Natural killer cell (primary cell): Measurements from ENCODE around the gene UBR4. TPM values are rescaled to one million over a fixed set of nuclear protein-coding genes. Genes with fewer than 3 reads are reported as not detected.
A peak's percentile ranks its signal among the peaks of the same experiment; 100 is the strongest.

Source experiments
- ATAC-seq, 3 donors: fragments of 150-1000 bp in 2 of 3; fragments of 200-7000 bp in 1 of 3; cut with Tn5 transposase; 1 replicate in 1 of 3; 2 replicates in 2 of 3; pipeline ENCODE4 v1.10.0; 2021; ENCODE audit warnings: mild to moderate bottlenecking in 2 of 3, moderate library complexity in 2 of 3
- DNase-seq, 2 donors: peaks; one replicate each; pipeline versions ENCODE4 v3.0.0 to v3.0.0-alpha.2; 2013 to 2021; ENCODE audit warnings: mixed read lengths in 1 of 2
- H3K27ac ChIP-seq: one replicate; pipeline ENCODE4 v1.5.1; 2013; ENCODE audit warnings: mild to moderate bottlenecking, low read length
- H3K27me3 ChIP-seq: one replicate; pipeline ENCODE4 v1.6.1; 2013; ENCODE audit warnings: low read length; ENCODE audit not compliant: control insufficient read depth, insufficient read depth
- H3K36me3 ChIP-seq: one replicate; pipeline ENCODE4 v1.6.1; 2013; ENCODE audit warnings: low read length; ENCODE audit not compliant: control insufficient read depth, insufficient read depth
- H3K4me1 ChIP-seq: one replicate; pipeline ENCODE4 v1.6.1; 2013; ENCODE audit warnings: low read length; ENCODE audit not compliant: control insufficient read depth, insufficient read depth
- H3K4me3 ChIP-seq: one replicate; pipeline ENCODE4 v1.5.1; 2013; ENCODE audit warnings: low read length
- H3K9me3 ChIP-seq: one replicate; pipeline ENCODE4 v1.6.1; 2013; ENCODE audit warnings: low read length; ENCODE audit not compliant: control insufficient read depth, insufficient read depth
- H3K27ac Mint-ChIP-seq, 2 donors: one replicate each; pipeline ENCODE4 v1.8.0; 2022; ENCODE audit warnings: mild to moderate bottlenecking in 2 of 2, mixed read lengths in 2 of 2, moderate library complexity in 1 of 2
- H3K27me3 Mint-ChIP-seq, 2 donors: one replicate each; pipeline ENCODE4 v1.8.0; 2022; ENCODE audit warnings: low read depth in 2 of 2, mixed read lengths in 2 of 2
- H3K36me3 Mint-ChIP-seq: one replicate; pipeline ENCODE4 v1.8.0; 2022; ENCODE audit warnings: mixed read lengths
- H3K4me1 Mint-ChIP-seq, 2 donors: one replicate each; pipeline ENCODE4 v1.8.0; 2022; ENCODE audit warnings: mixed read lengths in 2 of 2
- H3K4me3 Mint-ChIP-seq: one replicate; pipeline ENCODE4 v1.8.0; 2022; ENCODE audit warnings: mild to moderate bottlenecking, moderate library complexity, mixed read lengths
- H3K9me3 Mint-ChIP-seq, 2 donors: one replicate each; pipeline ENCODE4 v1.8.0; 2022; ENCODE audit warnings: mixed read lengths in 2 of 2
- CTCF ChIP-seq: fragments of 200-600 bp; IDR thresholded peaks from one replicate; pipeline ENCODE4 v1.8.0; 2022; ENCODE audit warnings: antibody characterized with exemption
- WGBS: methylation state at CpG from one replicate; pipeline ENCODE4 v1.1.7; 2013; ENCODE audit warnings: missing lambda C conversion rate; ENCODE audit not compliant: insufficient coverage; 5-methylcytosine and 5-hydroxymethylcytosine counted together
- intact Hi-C: fragments of 100-400 bp; cut with micrococcal nuclease; formaldehyde crosslinking; loops from one replicate; pipeline ENCODE4 v1.14.2; 2022
- total RNA-seq, 4 donors: library from RNA; stranded (reverse); fragments of 120-200 nt in 1 of 4; gene quantifications; one replicate each; pipeline versions ENCODE4 v1.2.3 to v1.2.4, GENCODE V29; 2013 to 2022

Gene UBR4
- total RNA-seq, 3 donors from 2014 or later (not counting 1 experiment from before 2014, with no cell fraction given): 139 to 178 (median 158) TPM

- peaks cover 12% of the 10 kb centered on the region for H3K36me3 Mint-ChIP-seq
- DNase-seq: no peak
- H3K9me3 ChIP-seq: no peaks in the 10 kb centered on the region
- H3K27me3 Mint-ChIP-seq: no peaks in the 10 kb centered on the region
- no peak overlapping the region for H3K27ac ChIP-seq
- intact Hi-C loops: no loop called here
- no peak overlapping the region for H3K27ac Mint-ChIP-seq
- H3K9me3 Mint-ChIP-seq: no peaks in the 10 kb centered on the region
- 94% methylated on average over 1 of the region's 2 CpGs for WGBS
- no peaks in the 10 kb centered on the region for H3K27me3 ChIP-seq
- no peak for ATAC-seq
- H3K4me3 Mint-ChIP-seq: no peak overlapping the region
- H3K4me3 ChIP-seq: no peak overlapping the region
- peaks cover 36 to 45% of the 10 kb centered on the region in 2 donors for H3K4me1 Mint-ChIP-seq
- no peak for TF ChIP-seq CTCF
- peaks cover 23% of the 10 kb centered on the region for H3K36me3 ChIP-seq
- H3K4me1 ChIP-seq: peaks cover 3% of the 10 kb centered on the region
Observed at GRCh38 chr1:19203440-19203839, 6.6 kb downstream of the UBR4 start.

- ATAC-seq (peak in 1 of 3 donors; percentile 40), DNase-seq (peak in 1 of 2 donors; percentile 38)
- WGBS: 58% methylated on average over 3 of the region's 3 CpGs
- Mint-ChIP-seq H3K27me3 (no peaks in the 10 kb centered on the region), H3K27ac (peak overlapping the region in 1 of 2 donors; percentile 67), H3K4me1 (peaks cover 36 to 40% of the 10 kb centered on the region in 2 donors), H3K4me3 (no peak overlapping the region), H3K9me3 (no peaks in the 10 kb centered on the region), H3K36me3 (peaks cover 16% of the 10 kb centered on the region)
- intact Hi-C loops: no loop called here
- H3K27ac ChIP-seq: no peak overlapping the region
- no peaks in the 10 kb centered on the region for H3K27me3 ChIP-seq
- H3K36me3 ChIP-seq: peaks cover 33% of the 10 kb centered on the region
- H3K4me1 ChIP-seq: peaks cover 3% of the 10 kb centered on the region
- TF ChIP-seq CTCF: no peak
- H3K4me3 ChIP-seq: no peak overlapping the region
- no peaks in the 10 kb centered on the region for H3K9me3 ChIP-seq
Observed at GRCh38 chr1:19202396-19202795, 7.7 kb downstream of the UBR4 start.

GRCh38 chr1:19199969-19200604, 10.0 kb downstream of the UBR4 start:
- no peak for ATAC-seq
- Histone ChIP-seq H3K36me3 (peaks cover 55% of the 10 kb centered on the region), H3K4me3 (no peak overlapping the region), H3K9me3 (no peaks in the 10 kb centered on the region), H3K27ac (no peak overlapping the region), H3K27me3 (no peaks in the 10 kb centered on the region), H3K4me1 (peaks cover 3% of the 10 kb centered on the region)
- no peaks in the 10 kb centered on the region for H3K27me3 Mint-ChIP-seq
- no peak overlapping the region for H3K27ac Mint-ChIP-seq
- H3K9me3 Mint-ChIP-seq: no peaks in the 10 kb centered on the region
- intact Hi-C loops: no loop called here
- DNase-seq: no peak
- TF ChIP-seq CTCF: no peak
- WGBS: 91% methylated on average over 4 of the region's 4 CpGs
- peaks cover 25 to 28% of the 10 kb centered on the region in 2 donors for H3K4me1 Mint-ChIP-seq
- peaks cover 32% of the 10 kb centered on the region for H3K36me3 Mint-ChIP-seq
- no peak overlapping the region for H3K4me3 Mint-ChIP-seq
